GM12865 (cell line): ENCODE results near the gene POU2AF1.

ENCODE experiments used
- DNase-seq: peaks from one replicate; pipeline ENCODE4 v3.0.0; 2010; ENCODE audit warnings: low read depth
- H3K4me3 ChIP-seq: 2 replicates; pipeline ENCODE4 v1.5.1; 2011; ENCODE audit warnings: mild to moderate bottlenecking, low read depth, low read length, control low read depth
- CTCF ChIP-seq: IDR thresholded peaks from 2 replicates; pipeline ENCODE4 v1.5.1; 2011; ENCODE audit warnings: low read length, control low read depth, low read depth, inconsistent platforms; ENCODE audit not compliant: insufficient read depth; ENCODE audit errors: missing control alignments

POU2AF1 gene

GRCh38 chr11:111416231-111416960, 37.3 kb upstream of the POU2AF1 start:
- peak overlapping the region; percentile 51 for H3K4me3 ChIP-seq
- peak; percentile 87 for DNase-seq
- no peak for TF ChIP-seq CTCF

- peak; percentile 69 for DNase-seq
- peak overlapping the region; percentile 52 for H3K4me3 ChIP-seq
Observed at GRCh38 chr11:111414936-111415335, 35.9 kb upstream of the POU2AF1 start.

DNA sequence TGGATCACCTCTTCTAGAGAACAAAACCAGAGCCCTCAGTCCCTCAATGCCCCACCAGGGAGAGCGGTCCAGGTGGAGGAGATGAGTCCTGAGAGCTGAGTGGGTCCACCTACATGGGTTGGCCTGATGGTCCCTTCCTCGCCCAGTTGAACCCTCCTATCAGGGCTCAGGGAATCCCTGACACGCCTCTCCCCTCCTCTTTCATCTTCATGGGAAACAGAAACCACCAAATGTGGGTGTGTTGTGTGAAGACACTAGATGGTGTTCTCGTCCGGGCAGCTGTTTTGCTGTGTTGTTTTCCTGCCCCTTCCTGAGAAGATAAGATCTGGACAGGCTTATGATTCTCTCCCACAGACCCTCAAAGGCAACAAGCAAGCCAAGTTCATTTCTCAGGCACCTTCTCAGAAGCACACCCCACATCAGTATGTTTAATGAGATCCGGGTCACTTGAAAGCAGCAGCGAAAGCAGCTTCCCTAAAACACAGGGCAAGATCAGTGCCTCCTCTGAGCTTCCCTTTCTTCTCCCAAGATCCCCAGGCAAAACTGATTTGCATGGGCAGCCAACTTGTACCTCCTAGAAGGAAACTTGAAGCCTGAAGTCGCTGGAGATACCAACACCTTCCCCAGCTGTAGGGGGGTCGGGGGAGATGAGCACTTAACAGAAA, 35.3 kb upstream of the POU2AF1 start:
- DNase-seq, result peak; percentile 96
- peak; percentile 4 for TF ChIP-seq CTCF
- peak overlapping the region; percentile 52 for H3K4me3 ChIP-seq

More at GRCh38 chr11:111414936-111415335, 35.9 kb upstream of the POU2AF1 start:
- TF ChIP-seq CTCF, result no peak

GRCh38 chr11:111413849-111414248, 34.8 kb upstream of the POU2AF1 start:
- H3K4me3 ChIP-seq, result peak overlapping the region; percentile 52
- peak; percentile 79 for DNase-seq
- TF ChIP-seq CTCF, result no peak

GRCh38 chr11:111412293-111412692, 33.2 kb upstream of the POU2AF1 start:
- no peak for DNase-seq
- no peak for TF ChIP-seq CTCF
- H3K4me3 ChIP-seq, result no peak overlapping the region

GRCh38 chr11:111411456-111411855, 32.4 kb upstream of the POU2AF1 start:
- no peak for DNase-seq
- no peak for TF ChIP-seq CTCF
- no peak overlapping the region for H3K4me3 ChIP-seq

- no peak overlapping the region for H3K4me3 ChIP-seq
- no peak for DNase-seq
- no peak for TF ChIP-seq CTCF
Observed at GRCh38 chr11:111410951-111411350, 31.9 kb upstream of the POU2AF1 start.
